GM12801 (cell line): ENCODE results near the gene PCDH8.

ENCODE experiments used
- CTCF ChIP-seq: IDR thresholded peaks from one replicate; pipeline ENCODE4 v1.5.1; 2011; ENCODE audit warnings: control low read depth; ENCODE audit not compliant: insufficient read length; ENCODE audit errors: extremely low read depth

Gene PCDH8, protein sequence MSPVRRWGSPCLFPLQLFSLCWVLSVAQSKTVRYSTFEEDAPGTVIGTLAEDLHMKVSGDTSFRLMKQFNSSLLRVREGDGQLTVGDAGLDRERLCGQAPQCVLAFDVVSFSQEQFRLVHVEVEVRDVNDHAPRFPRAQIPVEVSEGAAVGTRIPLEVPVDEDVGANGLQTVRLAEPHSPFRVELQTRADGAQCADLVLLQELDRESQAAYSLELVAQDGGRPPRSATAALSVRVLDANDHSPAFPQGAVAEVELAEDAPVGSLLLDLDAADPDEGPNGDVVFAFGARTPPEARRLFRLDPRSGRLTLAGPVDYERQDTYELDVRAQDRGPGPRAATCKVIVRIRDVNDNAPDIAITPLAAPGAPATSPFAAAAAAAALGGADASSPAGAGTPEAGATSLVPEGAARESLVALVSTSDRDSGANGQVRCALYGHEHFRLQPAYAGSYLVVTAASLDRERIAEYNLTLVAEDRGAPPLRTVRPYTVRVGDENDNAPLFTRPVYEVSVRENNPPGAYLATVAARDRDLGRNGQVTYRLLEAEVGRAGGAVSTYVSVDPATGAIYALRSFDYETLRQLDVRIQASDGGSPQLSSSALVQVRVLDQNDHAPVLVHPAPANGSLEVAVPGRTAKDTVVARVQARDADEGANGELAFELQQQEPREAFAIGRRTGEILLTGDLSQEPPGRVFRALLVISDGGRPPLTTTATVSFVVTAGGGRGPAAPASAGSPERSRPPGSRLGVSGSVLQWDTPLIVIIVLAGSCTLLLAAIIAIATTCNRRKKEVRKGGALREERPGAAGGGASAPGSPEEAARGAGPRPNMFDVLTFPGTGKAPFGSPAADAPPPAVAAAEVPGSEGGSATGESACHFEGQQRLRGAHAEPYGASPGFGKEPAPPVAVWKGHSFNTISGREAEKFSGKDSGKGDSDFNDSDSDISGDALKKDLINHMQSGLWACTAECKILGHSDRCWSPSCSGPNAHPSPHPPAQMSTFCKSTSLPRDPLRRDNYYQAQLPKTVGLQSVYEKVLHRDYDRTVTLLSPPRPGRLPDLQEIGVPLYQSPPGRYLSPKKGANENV

DNA sequence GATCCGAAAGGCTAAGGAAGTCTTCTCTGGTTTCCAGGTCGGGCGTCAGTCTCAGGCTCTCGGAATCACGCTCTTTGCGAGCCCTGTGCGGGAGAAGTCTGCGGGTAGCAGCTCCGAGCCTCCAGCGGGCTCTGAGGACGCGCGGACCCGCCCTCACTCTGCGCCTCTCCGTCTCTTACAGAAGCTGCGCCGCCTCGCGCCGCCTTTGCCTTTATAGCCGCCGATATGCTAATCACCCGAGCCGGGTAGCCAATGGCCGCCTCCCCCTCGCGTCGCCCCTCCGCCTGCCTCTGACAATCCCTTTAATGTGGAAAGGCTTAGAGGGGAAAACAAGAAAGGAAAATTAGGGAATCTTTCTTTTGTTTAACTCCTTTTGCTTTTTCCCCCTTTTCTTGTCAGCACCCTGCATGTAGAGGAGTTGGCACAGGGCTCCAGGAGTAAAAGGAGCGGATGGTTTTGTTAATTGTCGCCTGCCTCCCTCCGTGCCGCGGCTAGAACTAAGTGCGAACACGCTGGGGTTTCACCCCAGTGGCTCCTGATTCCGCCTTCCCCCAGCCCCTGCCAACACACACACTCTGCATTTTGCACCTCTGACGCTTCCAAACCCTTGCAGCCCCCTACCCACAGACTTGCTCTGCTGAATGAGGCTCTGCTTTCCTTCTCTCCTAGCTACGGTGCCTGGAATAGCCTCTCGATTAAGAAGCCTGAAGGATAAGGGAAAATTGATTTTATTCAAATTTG lies at the start of gene PCDH8:
Gene PCDH8, minus strand, starts transcription at position 186 of the 741 bp plus-strand sequence. CDS start 204 bp downstream, outside the sequence.
- no peak for TF ChIP-seq CTCF

GRCh38 chr13:52896827-52897659 lies 48.6 kb upstream of the PCDH8 start:
- no peak for TF ChIP-seq CTCF

GRCh38 chr13:52894413-52894812 lies 46.0 kb upstream of the PCDH8 start:
- no peak for TF ChIP-seq CTCF

DNA sequence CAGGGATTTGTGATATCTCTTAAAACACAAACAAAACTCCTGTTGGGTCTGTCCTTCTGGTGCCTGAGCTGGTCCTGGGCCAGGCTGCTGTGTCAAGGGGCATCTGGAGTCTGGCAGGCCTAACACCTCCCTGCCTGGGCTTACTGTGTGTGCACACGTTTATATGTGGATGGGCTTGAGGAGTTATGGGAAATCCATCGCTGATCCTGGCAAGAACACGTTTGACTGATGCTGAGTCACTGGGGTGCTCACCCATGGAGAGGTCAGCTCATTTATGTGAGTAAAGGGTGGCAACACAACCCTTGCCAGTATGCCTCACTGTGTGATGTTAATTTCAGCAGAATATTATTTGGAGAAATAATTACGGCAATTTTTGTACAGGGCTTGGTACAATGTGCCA lies 44.5 kb upstream of the PCDH8 start:
- TF ChIP-seq CTCF: no peak

- TF ChIP-seq CTCF: no peak
Measured at GRCh38 chr13:52891706-52892105, 43.3 kb upstream of the PCDH8 start.

DNA sequence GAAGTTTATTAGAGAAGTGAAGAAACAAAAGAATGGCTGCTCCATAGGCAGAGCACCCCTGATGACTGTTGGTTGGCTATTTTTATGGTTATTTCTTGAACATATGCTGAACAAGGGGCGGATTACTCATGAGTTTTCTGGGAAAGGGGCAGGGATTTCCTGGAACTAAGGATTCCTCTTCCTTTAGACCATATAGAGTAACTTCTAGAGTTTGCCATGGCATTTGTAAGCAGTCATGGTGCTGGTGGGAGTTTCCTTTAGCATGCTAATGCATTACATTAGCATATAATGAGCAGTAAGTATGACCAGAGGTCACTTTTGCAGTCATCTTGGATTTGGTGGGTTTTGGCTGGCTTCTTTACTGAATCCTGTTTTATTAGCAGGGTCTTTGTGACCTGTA lies 38.7 kb upstream of the PCDH8 start:
- no peak for TF ChIP-seq CTCF
